Astrocyte (in vitro differentiated cells and primary cell): Measurements from ENCODE around the gene AGXT. TPM values are rescaled to one million over a fixed set of nuclear protein-coding genes. Genes with fewer than 3 reads are reported as not detected.

Source experiments
- DNase-seq: peaks from one replicate; pipeline ENCODE4 v3.0.0-alpha.2; 2010; ENCODE audit warnings: low read depth
- FAIRE-seq: peaks from 2 replicates; lab custom pipeline; 2011; peaks lifted over from hg19 to GRCh38; lab: Jason Lieb, UNC
- H2AFZ ChIP-seq: 2 replicates; pipeline ENCODE4 v1.6.0; 2012; ENCODE audit warnings: low read depth, low read length, inconsistent platforms
- H3K27ac ChIP-seq: 2 replicates; pipeline ENCODE4 v1.5.1; 2011; ENCODE audit warnings: low read depth, low read length, inconsistent platforms
- H3K27me3 ChIP-seq: 2 replicates; pipeline ENCODE4 v1.6.0; 2011; ENCODE audit warnings: low read length, inconsistent platforms; ENCODE audit not compliant: insufficient read depth
- H3K36me3 ChIP-seq: 2 replicates; pipeline ENCODE4 v1.5.1; 2011; ENCODE audit warnings: low read length, inconsistent platforms; ENCODE audit not compliant: insufficient read depth
- H3K4me1 ChIP-seq: 2 replicates; pipeline ENCODE4 v1.5.1; 2011; ENCODE audit warnings: low read length, inconsistent platforms; ENCODE audit not compliant: insufficient read depth
- H3K4me2 ChIP-seq: 2 replicates; pipeline ENCODE4 v1.6.0; 2012; ENCODE audit warnings: low read length, inconsistent platforms
- H3K4me3 ChIP-seq: 2 replicates; pipeline ENCODE4 v1.5.1; 2011; ENCODE audit warnings: low read depth, mild to moderate bottlenecking, low read length, inconsistent platforms; ENCODE audit not compliant: insufficient read depth
- H3K79me2 ChIP-seq: 2 replicates; pipeline ENCODE4 v1.6.0; 2012; ENCODE audit warnings: mild to moderate bottlenecking, low read length, inconsistent platforms; ENCODE audit not compliant: insufficient read depth
- H3K9ac ChIP-seq: 2 replicates; pipeline ENCODE4 v1.6.0; 2012; ENCODE audit warnings: mild to moderate bottlenecking, low read length, inconsistent platforms
- H3K9me3 ChIP-seq: 2 replicates; pipeline ENCODE4 v1.5.1; 2012; ENCODE audit warnings: low read depth, mild to moderate bottlenecking, low read length, inconsistent platforms; ENCODE audit not compliant: insufficient read depth
- H4K20me1 ChIP-seq: 2 replicates; pipeline ENCODE4 v1.6.0; 2012; ENCODE audit warnings: low read length, inconsistent platforms; ENCODE audit not compliant: insufficient read depth
- H3K27ac Mint-ChIP-seq: one replicate; pipeline ENCODE4 v1.8.0; 2021; ENCODE audit warnings: mild to moderate bottlenecking, mixed read lengths; ENCODE audit not compliant: unreplicated experiment
- H3K27me3 Mint-ChIP-seq: one replicate; pipeline ENCODE4 v1.8.0; 2021; ENCODE audit warnings: low read depth, mixed read lengths; ENCODE audit not compliant: unreplicated experiment
- H3K36me3 Mint-ChIP-seq: one replicate; pipeline ENCODE4 v1.8.0; 2021; ENCODE audit warnings: low read depth, mixed read lengths; ENCODE audit not compliant: unreplicated experiment
- H3K4me1 Mint-ChIP-seq: one replicate; pipeline ENCODE4 v1.8.0; 2021; ENCODE audit warnings: low read depth, mixed read lengths; ENCODE audit not compliant: unreplicated experiment
- H3K4me3 Mint-ChIP-seq: one replicate; pipeline ENCODE4 v1.8.0; 2021; ENCODE audit warnings: mild to moderate bottlenecking, moderate library complexity, mixed read lengths; ENCODE audit not compliant: unreplicated experiment
- H3K9me3 Mint-ChIP-seq: one replicate; pipeline ENCODE4 v1.8.0; 2021; ENCODE audit warnings: mild to moderate bottlenecking, mixed read lengths; ENCODE audit not compliant: unreplicated experiment
- CTCF ChIP-seq: IDR thresholded peaks from 2 replicates; pipeline ENCODE4 v1.5.1; 2011; ENCODE audit warnings: low read depth, mild to moderate bottlenecking, inconsistent platforms, low read length, moderate library complexity; ENCODE audit not compliant: insufficient read depth
- EZH2 ChIP-seq: IDR thresholded peaks from 2 replicates; pipeline ENCODE4 v1.6.1; 2012; ENCODE audit warnings: mild to moderate bottlenecking, low read length, inconsistent platforms; ENCODE audit not compliant: insufficient read depth
- total RNA-seq: library from RNA; stranded (reverse); gene quantifications from 2 replicates; pipeline ENCODE4 v1.2.1, GENCODE V29; 2021

AGXT gene
- total RNA-seq, 1 donor from 2014 or later = not detected

GRCh38 chr2:240922982-240923537 is 54.4 kb downstream of the AGXT start:
- H3K27ac Mint-ChIP-seq = no peak overlapping the region

GRCh38 chr2:240925191-240925567 is 56.6 kb downstream of the AGXT start:
- H3K9ac ChIP-seq = no peak overlapping the region
- no peaks in the 10 kb centered on the region for H3K79me2 ChIP-seq
- Mint-ChIP-seq H3K9me3 (peaks cover 4% of the 10 kb centered on the region), H3K36me3 (no peaks in the 10 kb centered on the region), H3K27me3 (peaks cover 23% of the 10 kb centered on the region), H3K27ac (no peak overlapping the region), H3K4me1 (peaks cover 5% of the 10 kb centered on the region), H3K4me3 (no peak overlapping the region)
- H3K27me3 ChIP-seq = peaks cover 7% of the 10 kb centered on the region
- H2AFZ ChIP-seq = no peak overlapping the region
- peaks cover 28% of the 10 kb centered on the region for H3K4me1 ChIP-seq
- no peak overlapping the region for H3K4me2 ChIP-seq
- H3K36me3 ChIP-seq = no peaks in the 10 kb centered on the region
- no peak overlapping the region for H3K4me3 ChIP-seq
- TF ChIP-seq CTCF (no peak), EZH2 (no peak)
- FAIRE-seq = no peak
- H3K9me3 ChIP-seq = no peaks in the 10 kb centered on the region
- H3K27ac ChIP-seq = no peak overlapping the region
- DNase-seq = no peak
- no peaks in the 10 kb centered on the region for H4K20me1 ChIP-seq

More at GRCh38 chr2:240922982-240923537, 54.4 kb downstream of the AGXT start:
- Histone ChIP-seq H3K9ac (no peak overlapping the region), H3K27me3 (peaks cover 4% of the 10 kb centered on the region), H3K79me2 (no peaks in the 10 kb centered on the region), H3K36me3 (no peaks in the 10 kb centered on the region), H4K20me1 (no peaks in the 10 kb centered on the region), H3K4me1 (peaks cover 28% of the 10 kb centered on the region), H2AFZ (no peak overlapping the region), H3K4me3 (no peak overlapping the region), H3K4me2 (peak overlapping the region; percentile 11), H3K9me3 (no peaks in the 10 kb centered on the region), H3K27ac (no peak overlapping the region)
- DNase-seq = no peak
- Mint-ChIP-seq H3K36me3 (no peaks in the 10 kb centered on the region), H3K27me3 (peaks cover 14% of the 10 kb centered on the region), H3K9me3 (peaks cover 1% of the 10 kb centered on the region), H3K4me3 (no peak overlapping the region), H3K4me1 (peaks cover 5% of the 10 kb centered on the region)
- FAIRE-seq = no peak
- TF ChIP-seq CTCF (no peak), EZH2 (no peak)

GRCh38 chr2:240925568-240926515 is 57.2 kb downstream of the AGXT start:
- Mint-ChIP-seq H3K9me3 (peaks cover 4% of the 10 kb centered on the region), H3K27me3 (peaks cover 23% of the 10 kb centered on the region), H3K4me3 (no peak overlapping the region), H3K4me1 (peaks cover 5% of the 10 kb centered on the region), H3K27ac (no peak overlapping the region), H3K36me3 (no peaks in the 10 kb centered on the region)
- H3K27me3 ChIP-seq = peaks cover 7% of the 10 kb centered on the region
- H3K9ac ChIP-seq = no peak overlapping the region
- no peak overlapping the region for H3K4me3 ChIP-seq
- no peak overlapping the region for H2AFZ ChIP-seq
- FAIRE-seq = no peak
- no peak overlapping the region for H3K27ac ChIP-seq
- DNase-seq = no peak
- H3K79me2 ChIP-seq = no peaks in the 10 kb centered on the region
- H3K4me1 ChIP-seq = peaks cover 23% of the 10 kb centered on the region
- no peaks in the 10 kb centered on the region for H4K20me1 ChIP-seq
- no peak overlapping the region for H3K4me2 ChIP-seq
- no peaks in the 10 kb centered on the region for H3K9me3 ChIP-seq
- no peaks in the 10 kb centered on the region for H3K36me3 ChIP-seq
- TF ChIP-seq EZH2 (no peak), CTCF (no peak)
